ENCODE results near the gene FAH.
"Not testable (repeated sequence)": the region's sequence is repeated elsewhere in the genome, so short reads cannot be mapped to it uniquely, and the experiment has no call there.

The FAH gene

GRCh38 chr15:80115021-80115420, 37.8 kb upstream of the FAH start:
- H3K4me3 ChIP-seq (ENCODE audit: severe bottlenecking): no peak overlapping the region
- H3K4me1 ChIP-seq (ENCODE audit: insufficient read depth, poor library complexity, severe bottlenecking): peaks cover 7% of the 10 kb centered on the region
- no peak overlapping the region for H3K27ac ChIP-seq (ENCODE audit: poor library complexity, severe bottlenecking)
- no peaks in the 10 kb centered on the region for H3K9me3 ChIP-seq (ENCODE audit: severe bottlenecking)
- ATAC-seq (ENCODE audit: low read depth) (no peak), DNase-seq (ENCODE audit: low spot score) (no peak)
- H3K36me3 ChIP-seq (ENCODE audit: low read depth): peaks cover 6% of the 10 kb centered on the region
- H3K27me3 ChIP-seq (ENCODE audit: insufficient read depth, poor library complexity, severe bottlenecking): no peaks in the 10 kb centered on the region
- no peak for TF ChIP-seq CTCF (IDR thresholded peaks at IDR 0.05; ENCODE audit: poor library complexity, severe bottlenecking)

DNA sequence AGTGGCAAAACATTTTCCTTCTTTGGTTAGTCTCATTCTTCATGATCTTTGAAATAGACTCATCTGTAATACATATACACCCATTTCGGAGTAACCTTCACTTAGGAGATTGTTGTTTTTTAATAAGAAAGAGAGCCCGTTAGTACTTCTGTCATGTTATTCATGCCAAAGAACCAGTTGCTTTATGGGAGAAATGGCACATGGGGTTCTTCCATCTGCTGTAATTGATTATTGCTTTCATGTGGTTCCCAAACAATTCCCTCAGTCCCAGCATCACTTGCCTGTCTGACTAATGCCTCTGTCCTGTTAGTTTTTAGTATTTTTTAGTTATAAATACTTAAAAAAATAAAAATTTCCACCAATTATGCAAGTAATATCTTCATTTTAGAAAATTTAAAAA, 33.8 kb upstream of the FAH start:
- ATAC-seq (ENCODE audit: low read depth) (no peak), DNase-seq (ENCODE audit: low spot score) (no peak)
- Histone ChIP-seq H3K4me3 (ENCODE audit: severe bottlenecking) (no peak overlapping the region), H3K36me3 (ENCODE audit: low read depth) (peaks cover 43% of the 10 kb centered on the region), H3K9me3 (ENCODE audit: severe bottlenecking) (no peaks in the 10 kb centered on the region), H3K4me1 (ENCODE audit: insufficient read depth, poor library complexity, severe bottlenecking) (no peaks in the 10 kb centered on the region), H3K27ac (ENCODE audit: poor library complexity, severe bottlenecking) (no peak overlapping the region), H3K27me3 (ENCODE audit: insufficient read depth, poor library complexity, severe bottlenecking) (no peaks in the 10 kb centered on the region)
- TF ChIP-seq CTCF (IDR thresholded peaks at IDR 0.05; ENCODE audit: poor library complexity, severe bottlenecking): no peak

DNA sequence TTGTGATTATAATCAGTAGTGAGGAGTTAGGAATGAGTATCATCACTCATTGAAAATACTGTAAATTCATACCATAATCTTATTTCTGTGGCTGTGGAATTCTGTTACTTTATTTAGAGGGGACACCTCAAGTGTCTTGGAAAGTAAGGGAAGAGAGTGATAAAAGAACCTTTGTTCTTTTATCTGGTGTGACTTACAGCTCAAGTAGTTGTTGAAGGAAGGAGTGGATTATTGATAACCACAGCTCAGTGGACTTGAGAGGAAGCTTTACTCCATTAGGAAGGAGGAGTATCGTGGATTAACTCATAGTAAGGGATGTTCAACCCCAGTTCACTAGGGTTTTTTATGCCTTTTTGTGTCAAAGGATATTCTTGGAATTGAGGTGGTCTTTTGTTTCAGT, 32.2 kb upstream of the FAH start:
- Histone ChIP-seq H3K4me1 (ENCODE audit: insufficient read depth, poor library complexity, severe bottlenecking) (no peaks in the 10 kb centered on the region), H3K9me3 (ENCODE audit: severe bottlenecking) (no peaks in the 10 kb centered on the region), H3K36me3 (ENCODE audit: low read depth) (peaks cover 56% of the 10 kb centered on the region), H3K4me3 (ENCODE audit: severe bottlenecking) (no peak overlapping the region), H3K27me3 (ENCODE audit: insufficient read depth, poor library complexity, severe bottlenecking) (no peaks in the 10 kb centered on the region), H3K27ac (ENCODE audit: poor library complexity, severe bottlenecking) (no peak overlapping the region)
- ATAC-seq (ENCODE audit: low read depth): no peak
- DNase-seq (ENCODE audit: low spot score): no peak
- no peak for TF ChIP-seq CTCF (IDR thresholded peaks at IDR 0.05; ENCODE audit: poor library complexity, severe bottlenecking)

DNA sequence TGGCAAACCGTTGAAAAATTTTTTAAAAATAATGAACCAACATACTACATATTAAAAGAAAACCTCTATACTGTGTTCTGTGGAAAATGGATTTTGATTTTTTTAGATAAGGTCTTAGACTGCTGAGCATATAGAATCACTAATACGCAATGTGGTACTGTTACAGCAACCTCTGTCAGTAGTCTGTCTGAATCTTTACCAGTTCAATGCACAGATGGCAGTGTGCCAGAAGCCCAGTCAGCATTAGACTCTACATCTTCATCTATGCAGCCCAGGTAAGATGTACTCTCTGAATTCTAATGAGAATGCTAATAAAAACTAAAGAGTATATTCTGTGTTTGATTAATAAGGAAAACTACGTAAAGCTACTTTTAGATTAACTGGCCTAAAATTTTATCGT, 31.3 kb upstream of the FAH start:
- TF ChIP-seq CTCF (IDR thresholded peaks at IDR 0.05; ENCODE audit: poor library complexity, severe bottlenecking): no peak
- H3K4me3 ChIP-seq (ENCODE audit: severe bottlenecking): no peak overlapping the region
- peaks cover 65% of the 10 kb centered on the region for H3K36me3 ChIP-seq (ENCODE audit: low read depth)
- DNase-seq (ENCODE audit: low spot score) (no peak), ATAC-seq (ENCODE audit: low read depth) (no peak)
- no peaks in the 10 kb centered on the region for H3K4me1 ChIP-seq (ENCODE audit: insufficient read depth, poor library complexity, severe bottlenecking)
- H3K27me3 ChIP-seq (ENCODE audit: insufficient read depth, poor library complexity, severe bottlenecking): no peaks in the 10 kb centered on the region
- no peaks in the 10 kb centered on the region for H3K9me3 ChIP-seq (ENCODE audit: severe bottlenecking)
- no peak overlapping the region for H3K27ac ChIP-seq (ENCODE audit: poor library complexity, severe bottlenecking)

- Histone ChIP-seq H3K36me3 (ENCODE audit: low read depth) (peaks cover 72% of the 10 kb centered on the region), H3K4me3 (ENCODE audit: severe bottlenecking) (no peak overlapping the region), H3K9me3 (ENCODE audit: severe bottlenecking) (no peaks in the 10 kb centered on the region), H3K27me3 (ENCODE audit: insufficient read depth, poor library complexity, severe bottlenecking) (no peaks in the 10 kb centered on the region), H3K27ac (ENCODE audit: poor library complexity, severe bottlenecking) (no peak overlapping the region), H3K4me1 (ENCODE audit: insufficient read depth, poor library complexity, severe bottlenecking) (no peaks in the 10 kb centered on the region)
- DNase-seq (ENCODE audit: low spot score) (no peak), ATAC-seq (ENCODE audit: low read depth) (no peak)
- TF ChIP-seq CTCF (IDR thresholded peaks at IDR 0.05; ENCODE audit: poor library complexity, severe bottlenecking): no peak
These were observed 29.8 kb upstream of the FAH start for GRCh38 chr15:80123034-80123433.

DNA sequence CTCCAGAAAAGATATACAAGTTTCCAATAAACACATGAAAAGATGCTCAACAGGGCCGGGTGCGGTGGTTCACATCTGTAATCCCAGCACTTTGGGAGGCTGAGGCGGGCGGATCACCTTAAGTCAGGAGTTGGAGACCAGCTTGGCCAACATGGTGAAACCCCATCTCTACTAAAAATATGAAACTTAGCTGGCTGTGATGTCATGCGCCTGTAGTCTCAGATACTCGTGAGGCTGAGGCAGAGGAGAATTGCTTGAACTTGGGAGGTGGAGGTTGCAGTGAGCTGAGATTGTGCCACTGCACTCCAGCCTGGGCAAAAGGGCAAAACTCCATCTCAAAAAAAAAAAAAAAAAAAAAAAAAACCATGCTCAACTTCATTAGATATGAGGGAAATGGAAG, 25.5 kb upstream of the FAH start:
- not testable (repeated sequence) for DNase-seq (ENCODE audit: low spot score); H3K27ac ChIP-seq (ENCODE audit: poor library complexity, severe bottlenecking); H3K4me3 ChIP-seq (ENCODE audit: severe bottlenecking); ATAC-seq (ENCODE audit: low read depth); H3K27me3 ChIP-seq (ENCODE audit: insufficient read depth, poor library complexity, severe bottlenecking); H3K9me3 ChIP-seq (ENCODE audit: severe bottlenecking); H3K4me1 ChIP-seq (ENCODE audit: insufficient read depth, poor library complexity, severe bottlenecking)
- H3K36me3 ChIP-seq (ENCODE audit: low read depth): peaks cover 68% of the 10 kb centered on the region
